Measurements from ENCODE around the gene IFT122. TPM values are rescaled to one million over a fixed set of nuclear protein-coding genes. Genes with fewer than 3 reads are reported as not detected.

The IFT122 gene
- total RNA-seq, 4 donors from 2014 or later = 36.6 to 74.4 (median 43.3) TPM

DNA sequence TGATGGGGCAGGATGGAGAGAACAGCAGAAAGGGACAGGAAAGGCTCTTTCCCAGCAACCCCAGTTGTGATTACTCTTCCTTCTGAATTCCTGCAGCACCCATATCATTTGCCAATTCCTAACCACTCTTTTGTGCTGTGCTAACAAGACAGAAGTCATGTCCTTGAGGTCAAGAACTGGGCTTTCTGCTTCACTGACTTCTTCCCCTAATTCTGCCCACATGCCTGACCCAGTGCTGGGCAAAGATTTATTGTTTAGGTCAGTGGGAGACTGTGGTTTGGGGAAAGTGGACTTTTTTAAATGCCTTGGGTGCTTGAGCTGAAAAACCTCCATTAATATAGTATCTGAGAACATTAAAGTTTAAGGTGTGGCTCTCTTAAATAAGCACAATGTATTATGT lies 7.4 kb upstream of the IFT122 start:
- TF ChIP-seq, protein P1, sequence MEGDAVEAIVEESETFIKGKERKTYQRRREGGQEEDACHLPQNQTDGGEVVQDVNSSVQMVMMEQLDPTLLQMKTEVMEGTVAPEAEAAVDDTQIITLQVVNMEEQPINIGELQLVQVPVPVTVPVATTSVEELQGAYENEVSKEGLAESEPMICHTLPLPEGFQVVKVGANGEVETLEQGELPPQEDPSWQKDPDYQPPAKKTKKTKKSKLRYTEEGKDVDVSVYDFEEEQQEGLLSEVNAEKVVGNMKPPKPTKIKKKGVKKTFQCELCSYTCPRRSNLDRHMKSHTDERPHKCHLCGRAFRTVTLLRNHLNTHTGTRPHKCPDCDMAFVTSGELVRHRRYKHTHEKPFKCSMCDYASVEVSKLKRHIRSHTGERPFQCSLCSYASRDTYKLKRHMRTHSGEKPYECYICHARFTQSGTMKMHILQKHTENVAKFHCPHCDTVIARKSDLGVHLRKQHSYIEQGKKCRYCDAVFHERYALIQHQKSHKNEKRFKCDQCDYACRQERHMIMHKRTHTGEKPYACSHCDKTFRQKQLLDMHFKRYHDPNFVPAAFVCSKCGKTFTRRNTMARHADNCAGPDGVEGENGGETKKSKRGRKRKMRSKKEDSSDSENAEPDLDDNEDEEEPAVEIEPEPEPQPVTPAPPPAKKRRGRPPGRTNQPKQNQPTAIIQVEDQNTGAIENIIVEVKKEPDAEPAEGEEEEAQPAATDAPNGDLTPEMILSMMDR (IDR thresholded peaks at IDR 0.05) = no peak
- TF ChIP-seq EP300 (IDR thresholded peaks at IDR 0.05) = no peak
- TF ChIP-seq POLR2A (IDR thresholded peaks at IDR 0.05) = no peak
- Histone ChIP-seq H3K27me3 (no peaks in the 10 kb centered on the region), H3K4me3 (no peak overlapping the region), H3K4me1 (peaks cover 0 to 48% (median 13%) of the 10 kb centered on the region in 4 donors), H3K27ac (no peak overlapping the region), H3K36me3 (peaks cover 0 to 66% (median 0%) of the 10 kb centered on the region in 3 donors), H3K9me3 (no peaks in the 10 kb centered on the region)
- no peak for DNase-seq (ENCODE audit: low spot score in 2 of 2)

DNA sequence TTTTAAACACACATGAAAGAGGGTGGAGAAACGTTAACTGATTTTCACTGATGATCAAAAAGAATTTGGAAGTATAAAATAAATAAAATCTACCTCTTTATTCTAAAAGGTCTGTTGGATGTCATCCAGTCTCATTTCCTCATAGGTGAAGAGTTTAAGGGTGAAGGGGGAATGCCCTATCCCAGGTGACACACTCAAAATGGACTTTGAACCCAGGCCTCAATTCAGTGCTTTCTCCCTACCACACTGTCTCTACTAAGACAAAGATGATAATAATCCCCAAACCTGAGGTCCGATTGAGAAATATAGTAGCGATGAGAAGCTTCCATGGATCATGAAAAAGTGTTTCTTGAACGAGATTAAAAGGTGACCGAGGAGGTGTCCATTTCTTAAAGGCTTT lies 6.5 kb upstream of the IFT122 start:
- H3K27me3 ChIP-seq = no peaks in the 10 kb centered on the region
- DNase-seq (ENCODE audit: low spot score in 2 of 2) = no peak
- H3K4me3 ChIP-seq = no peak overlapping the region
- TF ChIP-seq POLR2A (IDR thresholded peaks at IDR 0.05) (no peak), EP300 (IDR thresholded peaks at IDR 0.05) (no peak)
- TF ChIP-seq, protein P1 (IDR thresholded peaks at IDR 0.05) = no peak
- no peak overlapping the region for H3K27ac ChIP-seq
- peaks cover 0 to 50% (median 16%) of the 10 kb centered on the region in 4 donors for H3K4me1 ChIP-seq
- no peaks in the 10 kb centered on the region for H3K9me3 ChIP-seq
- peaks cover 0 to 71% (median 0%) of the 10 kb centered on the region in 3 donors for H3K36me3 ChIP-seq
- 91 to 94% methylated on average over 5 of the region's 5 CpGs for WGBS, 2 donors

DNA sequence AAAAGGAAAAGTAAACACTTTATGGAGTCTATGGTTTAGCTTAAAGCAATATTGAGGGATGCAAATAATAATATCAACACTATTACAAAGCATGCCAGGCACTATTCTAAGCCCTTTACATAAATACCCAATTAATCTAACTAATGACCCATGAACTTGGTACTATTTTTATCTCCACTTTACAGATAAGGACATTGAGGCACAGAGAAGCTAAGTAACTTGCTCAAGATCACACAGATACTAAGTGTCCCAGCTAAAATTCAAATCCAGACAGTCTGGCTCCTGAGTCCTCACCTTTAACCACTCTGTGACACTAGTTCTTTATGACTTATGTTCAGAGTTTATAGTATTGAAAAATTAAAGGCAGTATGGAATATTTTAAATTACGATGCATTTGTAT lies 5.9 kb upstream of the IFT122 start:
- no peak for TF ChIP-seq EP300 (IDR thresholded peaks at IDR 0.05)
- TF ChIP-seq, protein P1 (IDR thresholded peaks at IDR 0.05) = no peak
- TF ChIP-seq POLR2A (IDR thresholded peaks at IDR 0.05) = no peak
- Histone ChIP-seq H3K4me3 (no peak overlapping the region), H3K27ac (no peak overlapping the region), H3K36me3 (peaks cover 0 to 71% (median 0%) of the 10 kb centered on the region in 3 donors), H3K4me1 (peaks cover 0 to 50% (median 20%) of the 10 kb centered on the region in 4 donors), H3K9me3 (no peaks in the 10 kb centered on the region), H3K27me3 (no peaks in the 10 kb centered on the region)
- no peak for DNase-seq (ENCODE audit: low spot score in 2 of 2)
- WGBS, 2 donors = 94 to 96% methylated on average over 1 of the region's 1 CpG

DNA sequence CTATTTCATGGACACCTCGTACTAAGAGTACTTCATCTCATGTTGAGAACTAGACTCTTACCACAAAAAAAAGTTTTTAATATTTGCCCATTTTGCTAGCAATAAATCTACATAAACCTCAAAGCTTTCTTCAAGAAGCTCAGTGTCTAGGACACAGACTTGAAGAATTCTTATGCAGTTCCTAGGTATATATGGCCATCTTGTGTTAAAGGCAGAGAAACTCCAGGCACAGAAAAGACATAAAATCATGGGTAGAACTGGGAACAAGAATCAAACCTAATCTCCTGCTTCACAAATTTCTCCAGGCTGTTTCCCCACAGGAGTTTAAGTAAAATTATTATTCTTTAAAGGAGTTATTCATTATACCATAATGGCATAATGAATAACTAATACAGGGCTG lies 4.7 kb upstream of the IFT122 start:
- Histone ChIP-seq H3K4me1 (peaks cover 0 to 51% (median 20%) of the 10 kb centered on the region in 4 donors), H3K4me3 (no peak overlapping the region), H3K27ac (no peak overlapping the region), H3K36me3 (peaks cover 0 to 62% (median 0%) of the 10 kb centered on the region in 3 donors), H3K27me3 (no peaks in the 10 kb centered on the region), H3K9me3 (no peaks in the 10 kb centered on the region)
- TF ChIP-seq POLR2A (IDR thresholded peaks at IDR 0.05) (no peak), EP300 (IDR thresholded peaks at IDR 0.05) (no peak)
- TF ChIP-seq, protein P1 (IDR thresholded peaks at IDR 0.05) = no peak
- 85 to 91% methylated on average over 1 of the region's 1 CpG for WGBS, 2 donors
- no peak for DNase-seq (ENCODE audit: low spot score in 2 of 2)

DNA sequence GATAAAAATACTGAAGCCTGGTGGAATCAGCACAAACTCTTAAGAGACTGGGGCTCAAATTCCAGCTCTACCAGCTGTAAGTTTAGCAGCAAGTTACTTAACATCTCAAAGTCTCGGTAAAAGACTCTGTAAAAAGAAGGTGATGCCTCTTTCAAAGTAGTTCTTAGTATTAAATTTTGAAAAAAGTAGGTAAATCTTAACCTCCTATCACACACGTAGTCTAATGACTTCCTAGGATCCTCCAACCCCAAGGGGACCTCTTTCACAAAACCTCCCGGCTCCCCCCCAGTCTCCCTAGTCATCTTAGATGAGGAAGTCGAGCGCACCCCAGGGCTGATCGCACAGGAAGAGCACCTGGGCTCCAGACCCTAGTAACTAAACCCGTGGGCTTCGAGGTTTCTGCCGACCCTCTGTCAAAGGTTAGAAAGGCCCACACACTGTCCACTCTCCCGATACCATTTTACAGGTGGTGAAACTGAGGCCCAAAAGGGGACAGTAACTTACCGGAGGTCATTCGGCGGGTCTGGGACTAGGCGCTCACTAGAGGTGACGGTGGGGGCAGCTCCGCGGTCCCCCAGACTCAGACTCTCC lies 703 bp upstream of the IFT122 start:
- H3K4me3 ChIP-seq = peak overlapping the region; percentile 75 to 85 (median 80)
- 0 to 1% methylated on average over 15 to 17 of the region's 17 CpGs for WGBS, 2 donors
- H3K36me3 ChIP-seq = peaks cover 0 to 23% (median 0%) of the 10 kb centered on the region in 3 donors
- peak overlapping the region; percentile 60 to 91 (median 86) for H3K27ac ChIP-seq
- TF ChIP-seq POLR2A (IDR thresholded peaks at IDR 0.05) (no peak), EP300 (IDR thresholded peaks at IDR 0.05) (no peak)
- TF ChIP-seq, protein P1 (IDR thresholded peaks at IDR 0.05) = no peak
- peaks cover 0 to 84% (median 52%) of the 10 kb centered on the region in 4 donors for H3K4me1 ChIP-seq
- peak in 1 of 2 donors; percentile 32 for DNase-seq (ENCODE audit: low spot score in 2 of 2)
- no peaks in the 10 kb centered on the region for H3K9me3 ChIP-seq
- H3K27me3 ChIP-seq = no peaks in the 10 kb centered on the region

All from tibial nerve (tissue), 4 donors.